Stimulated activated CD4-positive, alpha-beta T cell treated with anti-CD3 and anti-CD28 coated beads, Interleukin-1b, Interleukin-23, amount 100 ng/mL, for 24 hours (primary cell): ENCODE results near the gene CALN1.
"Not testable (repeated sequence)": the region's sequence is repeated elsewhere in the genome, so short reads cannot be mapped to it uniquely, and the experiment has no call there.

Experiments used
- DNase-seq, 4 experiments: peaks; one replicate each; pipeline ENCODE4 v3.0.0-alpha.2; 2020; ENCODE audit warnings: low read depth in 4 of 4, low spot score in 1 of 4

The CALN1 gene

DNA sequence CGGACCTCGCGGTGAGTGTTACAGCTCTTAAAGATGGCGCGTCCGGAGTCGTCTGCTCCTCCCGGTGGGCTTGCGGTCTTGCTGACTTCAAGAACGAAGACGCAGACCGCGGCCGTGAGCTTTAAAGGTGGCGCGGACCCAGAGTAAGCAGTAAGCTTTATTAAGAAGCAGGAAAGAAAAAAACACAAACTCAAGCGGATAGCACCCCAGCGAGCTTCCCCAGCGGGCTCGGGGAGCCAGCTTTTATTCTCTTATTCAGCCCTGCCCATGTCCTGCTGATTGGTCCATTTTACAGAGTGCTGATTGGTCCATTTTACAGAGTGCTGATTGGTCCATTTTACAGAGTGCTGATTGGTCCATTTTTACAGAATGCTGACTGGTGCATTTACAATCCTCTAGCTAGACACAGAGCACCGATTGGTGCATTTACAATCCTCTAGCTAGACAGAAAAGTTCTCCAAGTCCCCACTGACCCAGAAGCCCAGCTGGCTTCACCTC lies at the start of gene CALN1:
CALN1 (minus strand) TSS at position 218 of the 498 bp plus-strand sequence.
- DNase-seq, result not testable (repeated sequence)

- no peak for DNase-seq
Observed at GRCh38 chr7:72453471-72453870, 41.3 kb upstream of the CALN1 start.

- no peak for DNase-seq
Observed at GRCh38 chr7:72447465-72448204, 35.5 kb upstream of the CALN1 start.

DNA sequence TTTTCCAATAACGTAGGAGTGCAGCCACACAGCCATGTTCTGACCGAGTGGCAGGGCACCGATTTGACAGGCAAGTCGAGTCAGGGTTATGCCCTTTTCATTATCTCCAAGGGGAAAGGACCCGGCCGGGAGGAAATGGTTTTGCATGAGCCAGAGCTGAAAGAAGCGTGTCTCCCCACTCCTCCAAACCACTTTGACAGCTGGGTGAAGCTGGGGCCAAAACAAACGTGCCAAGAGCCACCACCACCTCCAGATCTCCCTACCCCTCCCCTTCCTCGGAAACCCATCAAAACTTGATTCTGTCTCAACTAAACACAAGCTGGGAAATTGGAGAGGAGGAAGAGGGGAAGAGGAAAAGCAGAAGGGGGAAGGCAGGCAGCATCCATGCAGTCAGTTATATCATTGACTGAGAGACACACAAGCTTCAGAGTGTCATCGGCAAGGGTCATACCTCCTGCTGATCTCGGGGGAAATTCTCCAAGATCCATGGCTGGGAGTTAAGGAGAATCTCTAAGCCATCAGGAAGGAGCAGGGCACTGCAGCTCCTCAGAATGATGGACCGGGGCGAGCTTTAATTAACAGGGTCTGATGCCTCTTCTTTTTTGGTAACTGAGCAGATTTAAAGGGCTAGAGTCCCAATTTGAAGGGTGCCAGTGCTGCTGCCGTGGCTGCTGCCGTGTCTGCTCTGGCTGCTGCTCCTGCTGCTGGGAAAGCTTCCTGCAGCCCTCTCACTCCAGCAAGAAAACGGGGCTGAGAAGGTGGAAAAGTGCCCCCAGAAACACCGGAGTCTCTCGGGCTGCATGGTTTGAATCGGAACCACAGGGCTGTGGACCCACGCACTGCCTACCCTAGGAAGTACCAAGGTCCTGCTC lies 34.7 kb upstream of the CALN1 start:
- DNase-seq, result no peak

GRCh38 chr7:72446131-72446530 lies 34.0 kb upstream of the CALN1 start:
- DNase-seq, result no peak

- DNase-seq, result no peak
Observed at GRCh38 chr7:72445580-72445979, 33.4 kb upstream of the CALN1 start.

- no peak for DNase-seq
Observed at GRCh38 chr7:72445075-72445474, 32.9 kb upstream of the CALN1 start.

DNA sequence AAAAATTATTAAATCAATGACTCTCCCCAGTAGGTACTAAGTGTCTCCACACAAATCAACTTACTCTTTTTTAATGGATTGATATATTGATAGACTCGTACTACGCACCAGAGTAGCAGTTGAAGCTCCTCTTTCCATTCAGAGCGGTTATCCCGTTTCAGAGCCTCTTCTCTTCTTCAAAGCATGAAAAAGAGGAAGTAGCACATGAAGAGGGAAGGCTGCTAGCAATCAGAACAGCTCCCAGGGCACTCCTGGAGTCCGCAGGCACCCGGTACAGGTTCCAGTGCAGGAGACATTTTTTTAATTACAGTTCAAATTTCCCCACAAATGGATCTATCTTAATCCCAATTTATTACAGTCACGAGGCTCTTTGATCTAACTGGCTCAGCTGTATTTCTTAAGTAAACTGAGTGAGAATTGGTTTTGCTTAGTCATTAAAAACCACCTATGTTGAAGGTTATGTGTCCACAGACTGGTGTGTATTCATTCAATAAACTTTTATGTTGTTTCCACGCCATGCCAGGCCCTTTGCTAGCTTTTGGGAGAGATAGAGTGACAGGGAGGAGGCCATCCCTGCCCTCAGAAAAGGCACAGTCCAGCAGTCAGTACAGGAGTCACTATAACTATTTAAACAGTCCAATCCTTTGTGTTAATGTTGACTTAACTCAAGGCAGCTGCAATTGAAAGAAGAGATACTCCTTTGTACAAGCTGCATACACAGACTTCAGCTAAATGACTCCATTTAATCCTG lies 32.1 kb upstream of the CALN1 start:
- no peak for DNase-seq

- no peak for DNase-seq
Observed at GRCh38 chr7:72441791-72442190, 29.7 kb upstream of the CALN1 start.

GRCh38 chr7:72438491-72438890 lies 26.4 kb upstream of the CALN1 start:
- DNase-seq, result no peak

DNA sequence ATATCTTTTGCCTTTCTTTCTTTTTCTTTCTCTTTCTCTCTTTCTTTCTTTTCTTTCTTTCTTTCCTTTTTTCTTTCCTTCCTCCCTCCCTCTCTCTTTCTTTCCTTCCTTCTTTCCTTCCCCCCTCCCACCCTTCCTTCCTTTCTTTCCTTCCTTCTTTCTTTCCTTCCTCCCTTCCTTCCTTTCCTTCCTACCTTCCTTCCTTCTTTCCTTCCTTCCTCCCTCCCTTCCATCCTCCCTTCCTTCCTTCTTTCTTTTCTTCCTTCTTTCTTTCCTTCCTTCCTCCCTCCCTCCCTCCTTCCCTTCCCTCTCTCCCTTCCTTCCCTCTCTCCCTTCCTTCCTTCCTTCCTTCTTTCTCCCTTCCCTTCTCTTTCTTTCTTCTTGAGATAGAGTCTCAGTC lies 25.5 kb upstream of the CALN1 start:
- no peak for DNase-seq

GRCh38 chr7:72437061-72437585 lies 25.0 kb upstream of the CALN1 start:
- DNase-seq, result no peak

DNA sequence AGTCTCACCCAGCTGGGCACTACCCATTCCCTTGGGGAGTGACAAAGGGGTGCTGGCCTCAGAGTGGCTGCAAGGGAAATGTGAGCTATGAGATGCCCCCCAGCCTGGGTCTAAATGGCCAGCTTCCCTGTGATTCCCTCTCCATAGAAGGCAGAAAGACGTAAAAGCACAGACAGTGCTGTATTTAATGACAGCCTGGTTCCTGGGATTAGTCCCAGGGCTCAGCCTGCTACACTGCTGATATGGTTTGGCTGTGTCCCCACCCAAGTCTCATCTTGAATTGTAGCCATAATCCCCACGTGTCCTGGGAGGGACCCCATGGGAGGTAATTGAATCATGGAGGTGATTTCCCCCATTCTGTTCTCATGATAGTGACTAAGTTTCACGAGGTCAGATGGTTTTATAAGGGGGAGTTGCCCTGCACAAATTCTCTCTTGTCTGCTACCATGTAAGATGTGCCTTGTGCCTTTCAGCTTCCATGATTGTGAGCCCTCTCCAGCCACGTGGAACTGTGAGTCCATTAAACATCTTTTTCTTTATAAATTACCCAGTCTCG lies 23.9 kb upstream of the CALN1 start:
- DNase-seq, result no peak

DNA sequence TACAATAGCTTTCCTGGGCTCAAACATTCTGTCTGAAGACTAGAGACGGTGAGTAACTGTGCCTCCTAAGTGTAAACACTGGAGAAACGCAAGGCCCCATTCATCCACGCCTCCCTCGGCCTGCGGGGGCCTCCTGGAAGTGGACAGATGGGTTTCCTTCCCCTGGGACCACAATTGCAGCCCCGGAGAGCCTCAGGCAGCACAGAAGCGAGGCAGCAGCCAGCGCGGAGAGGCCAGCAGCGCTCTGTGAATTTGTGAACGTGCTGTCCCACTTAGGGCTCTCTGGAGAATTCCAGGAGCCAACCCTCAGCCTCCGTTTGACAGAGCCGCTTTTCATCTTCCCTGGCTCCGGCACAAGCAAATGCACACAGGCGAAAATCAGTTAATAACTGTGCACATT lies 23.2 kb upstream of the CALN1 start:
- DNase-seq, result no peak

DNA sequence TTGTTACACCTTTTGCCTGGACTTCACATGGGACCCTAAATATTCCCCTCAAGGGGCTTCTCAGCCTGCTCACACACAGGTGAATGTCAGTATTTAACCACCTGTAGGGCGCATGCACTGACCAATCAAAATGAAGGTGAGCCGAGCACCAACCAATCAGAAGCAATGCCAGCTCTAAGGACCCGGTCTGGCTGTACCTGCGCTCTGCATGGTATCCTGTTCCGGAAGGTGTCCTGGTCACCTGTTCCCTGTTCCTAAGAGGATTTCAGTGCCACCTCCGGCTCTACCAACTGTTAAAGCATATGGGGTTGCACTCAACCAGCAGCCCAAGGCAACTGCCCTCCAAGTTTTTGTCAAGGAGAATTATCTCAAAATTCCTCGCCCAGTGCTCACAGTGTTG lies 18.4 kb upstream of the CALN1 start:
- no peak for DNase-seq

GRCh38 chr7:72429316-72429715 lies 17.2 kb upstream of the CALN1 start:
- no peak for DNase-seq

DNA sequence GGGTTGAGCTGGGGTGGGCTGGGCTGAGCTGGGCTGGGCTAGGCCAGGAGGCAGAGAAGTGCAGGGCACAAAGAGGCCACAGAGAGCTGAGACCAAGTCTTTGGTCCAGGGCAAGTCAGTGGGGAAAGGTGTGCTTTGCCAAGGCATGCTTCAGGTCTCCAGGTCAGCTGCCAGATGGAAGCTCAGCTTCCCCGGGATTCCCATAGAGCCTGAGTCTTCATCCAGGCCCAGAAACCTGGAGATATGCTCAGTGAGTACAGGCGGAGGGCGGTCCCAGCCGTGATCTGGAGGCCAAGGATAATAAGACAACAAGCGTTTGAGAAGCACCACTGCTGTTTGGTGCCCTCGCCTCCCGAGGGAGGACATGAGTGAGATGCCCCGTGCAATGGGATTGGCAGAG lies 4.7 kb upstream of the CALN1 start:
- DNase-seq, result no peak

DNA sequence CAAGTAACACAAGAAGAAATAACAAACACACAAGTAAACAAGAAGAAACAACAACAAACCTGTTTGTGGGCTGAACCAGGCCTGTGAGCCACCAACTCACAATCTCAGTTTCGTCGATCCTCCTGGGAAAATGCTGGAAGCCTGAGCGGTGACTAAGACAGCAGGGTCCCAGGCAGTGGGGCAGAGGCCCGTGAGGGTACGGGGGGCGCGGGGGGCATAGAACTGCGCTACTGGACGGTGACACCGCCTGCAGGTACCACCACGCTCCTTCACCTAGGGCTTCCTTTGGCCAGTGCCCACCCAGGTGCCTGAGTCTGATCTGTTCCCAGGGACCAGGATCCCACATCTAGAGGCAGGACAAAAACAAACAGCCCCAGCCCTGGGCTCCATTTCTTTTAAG lies 3.4 kb upstream of the CALN1 start:
- DNase-seq, result no peak

GRCh38 chr7:72413886-72414285 lies 1.7 kb upstream of the CALN1 start:
- no peak for DNase-seq

- no peak for DNase-seq
Observed at GRCh38 chr7:72413290-72413689, 1.2 kb upstream of the CALN1 start.

GRCh38 chr7:72411419-72411818 lies 719 bp downstream of the CALN1 start:
- no peak for DNase-seq
